ENCODE measurements around the gene SIGLEC7. TPM values are rescaled to one million over a fixed set of nuclear protein-coding genes. Genes with fewer than 3 reads are reported as not detected.

The SIGLEC7 gene
- total RNA-seq, 1 experiment from 2014 or later = not detected

GRCh38 chr19:51135986-51136762, 5.9 kb upstream of the SIGLEC7 start:
- no peak overlapping the region for H3K4me3 Mint-ChIP-seq (ENCODE audit: low read depth, unreplicated experiment)
- CTCF ChIA-PET = no interaction called here
- H3K4me1 Mint-ChIP-seq (ENCODE audit: low read depth, unreplicated experiment) = no peaks in the 10 kb centered on the region
- intact Hi-C loops (cut with micrococcal nuclease; ENCODE audit: unreplicated experiment) = no loop called here
- H3K27me3 Mint-ChIP-seq (ENCODE audit: unreplicated experiment) = peaks cover 75% of the 10 kb centered on the region
- no peak for DNase-seq
- no peaks in the 10 kb centered on the region for H3K36me3 Mint-ChIP-seq (ENCODE audit: insufficient read depth, unreplicated experiment)
- no peak overlapping the region for H3K27ac Mint-ChIP-seq (ENCODE audit: unreplicated experiment)
- H3K9me3 Mint-ChIP-seq (ENCODE audit: low read depth, unreplicated experiment) = peaks cover 11% of the 10 kb centered on the region
- no peak for TF ChIP-seq CTCF (IDR thresholded peaks at IDR 0.05; ENCODE audit: unreplicated experiment)
- BruUV-seq (replicated peaks) = no TSS peak

- CTCF ChIA-PET = no interaction called here
- intact Hi-C loops (cut with micrococcal nuclease; ENCODE audit: unreplicated experiment) = no loop called here
- Mint-ChIP-seq H3K4me3 (ENCODE audit: low read depth, unreplicated experiment) (no peak overlapping the region), H3K36me3 (ENCODE audit: insufficient read depth, unreplicated experiment) (no peaks in the 10 kb centered on the region), H3K27ac (ENCODE audit: unreplicated experiment) (no peak overlapping the region), H3K9me3 (ENCODE audit: low read depth, unreplicated experiment) (peaks cover 11% of the 10 kb centered on the region), H3K4me1 (ENCODE audit: low read depth, unreplicated experiment) (no peaks in the 10 kb centered on the region), H3K27me3 (ENCODE audit: unreplicated experiment) (peaks cover 83% of the 10 kb centered on the region)
- no peak for DNase-seq
- no peak for TF ChIP-seq CTCF (IDR thresholded peaks at IDR 0.05; ENCODE audit: unreplicated experiment)
- no TSS peak for BruUV-seq (replicated peaks)
Measured at GRCh38 chr19:51136851-51137551, 5.1 kb upstream of the SIGLEC7 start.

GRCh38 chr19:51137792-51138425, 4.2 kb upstream of the SIGLEC7 start:
- Mint-ChIP-seq H3K4me1 (ENCODE audit: low read depth, unreplicated experiment) (no peaks in the 10 kb centered on the region), H3K27me3 (ENCODE audit: unreplicated experiment) (peaks cover 92% of the 10 kb centered on the region), H3K9me3 (ENCODE audit: low read depth, unreplicated experiment) (peaks cover 11% of the 10 kb centered on the region), H3K36me3 (ENCODE audit: insufficient read depth, unreplicated experiment) (no peaks in the 10 kb centered on the region), H3K4me3 (ENCODE audit: low read depth, unreplicated experiment) (no peak overlapping the region), H3K27ac (ENCODE audit: unreplicated experiment) (no peak overlapping the region)
- CTCF ChIA-PET = interaction anchor here (1.1 kb wide), 1 partner anchor 9 kb away, joined by 4 read pairs; no protein-coding TSS in a partner anchor
- no peak for DNase-seq
- no peak for TF ChIP-seq CTCF (IDR thresholded peaks at IDR 0.05; ENCODE audit: unreplicated experiment)
- BruUV-seq (replicated peaks) = no TSS peak
- intact Hi-C loops (cut with micrococcal nuclease; ENCODE audit: unreplicated experiment) = no loop called here

- H3K27me3 Mint-ChIP-seq (ENCODE audit: unreplicated experiment) = peaks cover 99% of the 10 kb centered on the region
- no peak overlapping the region for H3K27ac Mint-ChIP-seq (ENCODE audit: unreplicated experiment)
- H3K4me1 Mint-ChIP-seq (ENCODE audit: low read depth, unreplicated experiment) = no peaks in the 10 kb centered on the region
- no peak overlapping the region for H3K4me3 Mint-ChIP-seq (ENCODE audit: low read depth, unreplicated experiment)
- CTCF ChIA-PET = interaction anchor here (1.1 kb wide), 1 partner anchor 8 kb away, joined by 4 read pairs; no protein-coding TSS in a partner anchor
- BruUV-seq (replicated peaks) = no TSS peak
- no peak for TF ChIP-seq CTCF (IDR thresholded peaks at IDR 0.05; ENCODE audit: unreplicated experiment)
- H3K9me3 Mint-ChIP-seq (ENCODE audit: low read depth, unreplicated experiment) = peaks cover 11% of the 10 kb centered on the region
- intact Hi-C loops (cut with micrococcal nuclease; ENCODE audit: unreplicated experiment) = no loop called here
- H3K36me3 Mint-ChIP-seq (ENCODE audit: insufficient read depth, unreplicated experiment) = no peaks in the 10 kb centered on the region
- no peak for DNase-seq
Measured at GRCh38 chr19:51138549-51138979, 3.5 kb upstream of the SIGLEC7 start.

Measured in Calu3 (cell line).